HG03175 (cell line): ENCODE results near the gene PRELID1.
"Not testable (repeated sequence)": the region's sequence is repeated elsewhere in the genome, so short reads cannot be mapped to it uniquely, and the experiment has no call there.

ENCODE experiments used
- ATAC-seq: cut with Tn5 transposase; IDR thresholded peaks from one replicate; pipeline ENCODE4 v1.9.1; 2021; ENCODE audit warnings: mild to moderate bottlenecking, moderate library complexity; ENCODE audit not compliant: unreplicated experiment

PRELID1 gene

GRCh38 chr5:177303121-177303924 lies at the start of gene PRELID1, which contains the start of gene RAB24:
Gene PRELID1, plus strand, starts transcription at chr5:177303799. Its CDS starts 187 bp downstream, at chr5:177303986.
Gene RAB24, minus strand, starts transcription at chr5:177303719. Its CDS starts 431 bp downstream, at chr5:177303288.
- ATAC-seq = peak; percentile 73

- ATAC-seq = no peak
Observed at GRCh38 chr5:177256296-177256695, 47.3 kb upstream of the PRELID1 start.

GRCh38 chr5:177258711-177259110 lies 44.9 kb upstream of the PRELID1 start:
- not testable (repeated sequence) for ATAC-seq

- no peak for ATAC-seq
Observed at GRCh38 chr5:177260961-177261360, 42.6 kb upstream of the PRELID1 start.

GRCh38 chr5:177261510-177261909 lies 42.1 kb upstream of the PRELID1 start:
- ATAC-seq = no peak

- no peak for ATAC-seq
Observed at GRCh38 chr5:177264178-177264577, 39.4 kb upstream of the PRELID1 start.

GRCh38 chr5:177265395-177265794 lies 38.2 kb upstream of the PRELID1 start:
- ATAC-seq = no peak

- no peak for ATAC-seq
Observed at GRCh38 chr5:177269232-177269895, 34.2 kb upstream of the PRELID1 start.

GRCh38 chr5:177269976-177270375 lies 33.6 kb upstream of the PRELID1 start:
- ATAC-seq = no peak

GRCh38 chr5:177270653-177271052 lies 32.9 kb upstream of the PRELID1 start:
- ATAC-seq = no peak

GRCh38 chr5:177271113-177271512 lies 32.5 kb upstream of the PRELID1 start:
- no peak for ATAC-seq

GRCh38 chr5:177275883-177276282 lies 27.7 kb upstream of the PRELID1 start:
- ATAC-seq = no peak

- ATAC-seq = no peak
Observed at GRCh38 chr5:177276886-177277285, 26.7 kb upstream of the PRELID1 start.

- no peak for ATAC-seq
Observed at GRCh38 chr5:177288191-177288590, 15.4 kb upstream of the PRELID1 start.

GRCh38 chr5:177290816-177291596 lies 12.6 kb upstream of the PRELID1 start:
- ATAC-seq = no peak

GRCh38 chr5:177291735-177292134 lies 11.9 kb upstream of the PRELID1 start:
- ATAC-seq = no peak

- ATAC-seq = no peak
Observed at GRCh38 chr5:177293819-177294581, 9.6 kb upstream of the PRELID1 start.

- ATAC-seq = no peak
Observed at GRCh38 chr5:177294632-177295031, 9.0 kb upstream of the PRELID1 start.

- no peak for ATAC-seq
Observed at GRCh38 chr5:177295924-177296323, 7.7 kb upstream of the PRELID1 start.

GRCh38 chr5:177296581-177296980 lies 7.0 kb upstream of the PRELID1 start:
- no peak for ATAC-seq

GRCh38 chr5:177297922-177298321 lies 5.7 kb upstream of the PRELID1 start:
- ATAC-seq = no peak
